Amniotic stem cell (primary cell): ENCODE results near the gene SDK1.

ENCODE experiments used
- DNase-seq: peaks from one replicate; lab custom pipeline; 2025; lab: John Stamatoyannopoulos, UW

Gene SDK1

DNA sequence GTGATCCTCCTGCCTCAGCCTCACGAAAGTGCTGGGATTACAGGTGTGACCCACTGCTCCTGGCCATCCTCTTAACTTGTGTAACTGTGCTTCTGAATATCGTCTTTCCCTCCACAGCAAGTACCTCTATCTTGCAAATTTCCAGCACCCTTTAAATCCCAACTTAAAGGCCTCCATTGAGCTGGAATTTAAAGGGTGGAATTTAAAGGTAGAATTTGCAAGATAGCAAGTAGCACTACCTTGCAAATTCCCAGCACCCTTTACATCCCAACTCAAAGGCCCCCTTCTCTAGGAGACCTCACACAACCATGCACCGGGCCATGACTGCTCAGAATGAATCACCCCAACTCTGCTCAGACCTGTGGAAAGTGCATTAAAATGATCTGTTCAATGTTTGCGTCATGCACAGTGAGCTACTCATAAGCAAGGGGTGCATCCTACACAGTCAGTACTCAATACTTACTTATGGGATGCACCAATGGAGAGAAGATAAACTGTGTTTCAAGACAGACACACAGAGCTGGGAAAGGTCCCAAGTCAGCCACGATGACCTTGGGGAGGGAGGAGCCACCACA lies 17.8 kb upstream of the SDK1 start:
- no peak for DNase-seq

DNA sequence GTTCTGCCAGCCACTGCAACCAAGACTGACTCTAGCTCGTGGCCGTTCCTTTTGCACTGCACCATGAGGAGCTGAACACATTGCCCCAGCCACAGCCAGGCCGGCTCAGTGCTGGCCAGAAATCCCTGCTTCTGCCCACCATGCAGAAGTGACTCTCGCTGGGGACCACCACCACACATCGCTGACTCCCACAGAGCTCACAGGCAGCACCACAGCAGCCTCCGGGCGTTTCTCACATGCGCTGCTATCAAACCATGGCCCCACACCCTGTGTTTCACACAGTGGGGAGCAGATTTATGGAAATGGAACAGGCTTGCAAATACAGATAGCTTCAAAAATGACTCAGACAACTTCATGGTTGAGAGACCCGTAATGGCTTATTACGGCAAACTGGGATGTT lies 15.4 kb upstream of the SDK1 start:
- DNase-seq, result no peak

DNA sequence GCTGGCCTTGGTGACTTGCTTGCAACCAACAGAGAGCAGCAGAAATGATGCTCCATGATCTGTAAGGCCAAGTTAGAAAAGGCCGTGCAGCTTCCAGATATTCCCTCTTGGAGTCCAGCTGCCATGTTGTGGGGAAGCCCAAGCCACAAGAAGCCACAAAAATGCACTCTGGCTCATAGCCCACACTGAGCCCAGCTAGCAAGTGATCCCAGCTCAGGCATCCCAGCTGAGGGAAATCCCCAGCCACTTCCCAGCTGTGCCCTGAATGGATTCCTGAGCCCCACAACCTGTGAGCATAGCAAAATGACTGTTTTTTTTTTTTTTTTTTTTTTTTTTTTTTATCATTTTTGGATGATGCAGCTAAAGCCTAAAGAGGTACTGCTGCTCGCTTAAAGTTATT lies 11.1 kb upstream of the SDK1 start:
- no peak for DNase-seq

DNA sequence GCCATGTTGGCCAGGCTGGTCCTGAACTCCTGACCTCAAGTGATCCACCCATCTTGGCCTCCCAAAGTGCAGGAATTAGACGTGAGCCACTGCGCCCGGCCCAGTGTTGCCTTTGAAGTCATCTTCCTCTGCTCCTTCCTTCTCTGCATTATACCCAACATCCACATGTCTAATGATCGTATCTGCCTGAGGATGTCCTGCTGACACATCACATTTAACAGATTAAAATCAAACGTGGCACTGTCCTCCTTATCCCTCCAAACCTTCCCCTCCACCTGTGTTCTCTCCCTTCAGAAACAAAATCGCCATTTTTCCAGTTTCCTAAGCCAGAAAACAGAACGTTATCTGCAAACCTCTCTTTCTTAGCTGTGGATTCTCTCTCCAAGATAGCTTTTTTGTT lies 8.4 kb upstream of the SDK1 start:
- DNase-seq, result no peak

DNA sequence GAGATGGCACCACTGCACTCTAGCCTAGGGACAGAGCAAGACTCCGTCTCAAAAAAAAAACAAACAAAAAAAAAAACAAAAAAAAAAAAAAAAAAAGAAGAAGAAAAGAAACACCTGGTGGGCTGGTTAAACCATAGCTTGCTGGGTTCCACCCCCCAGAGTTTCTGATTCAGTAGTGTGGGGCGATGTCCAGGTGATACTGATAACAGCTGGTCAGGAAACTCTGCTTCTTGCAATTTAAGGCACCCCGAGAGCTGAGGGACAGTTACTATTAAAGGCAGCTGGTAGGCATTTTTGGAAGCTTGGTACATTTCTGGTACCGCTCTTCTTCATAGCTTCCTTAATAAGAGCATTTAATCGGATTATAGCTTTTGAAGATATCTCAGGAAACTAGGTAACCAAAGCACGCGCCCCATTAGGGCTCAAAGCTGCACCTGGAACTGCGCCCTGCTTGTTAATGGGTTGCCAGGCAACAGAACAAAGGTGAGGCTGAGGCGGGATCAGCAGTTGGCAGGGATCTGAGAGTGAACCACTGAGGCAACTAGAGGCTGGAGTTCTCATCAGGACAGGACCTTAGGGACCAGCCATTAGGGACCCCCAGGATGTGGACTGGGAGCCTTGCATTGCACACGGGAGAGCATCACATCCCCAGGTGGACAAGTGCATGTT lies 6.5 kb upstream of the SDK1 start:
- DNase-seq, result no peak

DNA sequence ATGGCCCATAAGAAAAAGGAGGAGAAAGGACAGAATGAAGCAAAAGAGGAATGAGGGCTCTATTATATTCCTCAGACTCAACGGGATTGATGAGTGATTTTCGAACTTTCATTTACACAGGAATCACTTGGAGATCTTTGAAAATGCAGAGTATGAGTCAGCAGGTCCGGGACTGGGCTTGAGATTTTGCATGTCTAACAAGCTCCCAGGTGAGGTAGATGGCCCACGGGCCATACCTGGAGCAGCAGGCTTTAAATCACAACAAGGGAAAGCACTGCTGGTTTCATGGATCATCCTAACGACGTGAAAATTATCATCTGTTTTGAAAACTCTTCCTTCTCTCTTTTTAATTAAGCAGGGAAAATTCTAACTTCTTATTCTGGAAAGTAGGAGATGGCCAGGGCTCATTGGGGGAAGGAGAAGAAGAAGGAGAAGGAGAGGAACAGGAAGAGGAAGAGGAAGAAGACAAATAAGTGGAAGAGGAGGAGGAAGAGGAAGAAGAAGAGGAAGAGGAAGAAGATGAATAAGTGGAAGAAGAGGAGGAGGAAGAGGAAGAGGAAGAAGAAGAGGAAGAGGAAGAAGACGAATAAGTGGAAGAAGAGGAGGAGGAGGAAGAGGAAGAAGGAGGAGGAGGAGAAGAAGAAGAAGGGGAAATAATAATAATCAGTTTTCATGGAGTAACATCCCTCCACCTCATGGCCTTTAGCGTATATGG lies 3.8 kb upstream of the SDK1 start:
- no peak for DNase-seq

DNA sequence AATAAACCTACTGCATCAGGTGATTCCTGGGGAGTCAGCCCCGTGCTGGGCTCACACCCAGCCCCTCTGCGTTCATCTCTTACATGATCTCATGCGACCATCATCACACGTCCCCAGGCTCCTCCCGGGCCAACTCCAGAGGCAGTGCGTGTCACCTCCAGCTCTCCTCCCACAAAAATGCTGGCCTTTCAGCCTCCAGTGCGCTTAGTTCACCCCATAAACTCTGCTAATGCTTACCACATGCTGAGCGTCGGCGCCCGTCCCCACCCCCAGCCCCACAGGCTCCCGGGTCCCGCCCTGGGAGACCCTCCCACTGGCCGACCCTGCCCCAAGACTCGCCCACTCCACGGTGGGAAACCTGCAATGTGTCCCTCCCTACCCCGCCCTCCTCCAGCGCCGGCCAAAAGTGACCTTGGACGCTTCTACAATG lies 816 bp upstream of the SDK1 start:
- DNase-seq, result no peak

DNA sequence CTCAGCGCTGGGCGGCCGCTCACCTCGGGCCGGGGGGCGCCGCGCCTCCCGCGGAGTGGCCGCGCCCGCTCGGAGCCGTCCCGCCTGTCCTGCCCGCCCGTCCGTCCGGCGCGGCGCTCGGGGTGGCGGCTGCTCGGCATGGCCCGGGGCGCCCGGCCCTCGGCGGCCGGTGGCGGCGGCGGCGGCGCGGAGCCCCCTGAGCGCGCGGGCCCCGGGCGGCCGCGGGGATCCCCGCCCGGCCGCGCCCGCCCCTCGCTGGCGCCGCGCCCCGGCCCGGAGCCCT lies 338 bp downstream of the SDK1 start:
- no peak for DNase-seq

DNA sequence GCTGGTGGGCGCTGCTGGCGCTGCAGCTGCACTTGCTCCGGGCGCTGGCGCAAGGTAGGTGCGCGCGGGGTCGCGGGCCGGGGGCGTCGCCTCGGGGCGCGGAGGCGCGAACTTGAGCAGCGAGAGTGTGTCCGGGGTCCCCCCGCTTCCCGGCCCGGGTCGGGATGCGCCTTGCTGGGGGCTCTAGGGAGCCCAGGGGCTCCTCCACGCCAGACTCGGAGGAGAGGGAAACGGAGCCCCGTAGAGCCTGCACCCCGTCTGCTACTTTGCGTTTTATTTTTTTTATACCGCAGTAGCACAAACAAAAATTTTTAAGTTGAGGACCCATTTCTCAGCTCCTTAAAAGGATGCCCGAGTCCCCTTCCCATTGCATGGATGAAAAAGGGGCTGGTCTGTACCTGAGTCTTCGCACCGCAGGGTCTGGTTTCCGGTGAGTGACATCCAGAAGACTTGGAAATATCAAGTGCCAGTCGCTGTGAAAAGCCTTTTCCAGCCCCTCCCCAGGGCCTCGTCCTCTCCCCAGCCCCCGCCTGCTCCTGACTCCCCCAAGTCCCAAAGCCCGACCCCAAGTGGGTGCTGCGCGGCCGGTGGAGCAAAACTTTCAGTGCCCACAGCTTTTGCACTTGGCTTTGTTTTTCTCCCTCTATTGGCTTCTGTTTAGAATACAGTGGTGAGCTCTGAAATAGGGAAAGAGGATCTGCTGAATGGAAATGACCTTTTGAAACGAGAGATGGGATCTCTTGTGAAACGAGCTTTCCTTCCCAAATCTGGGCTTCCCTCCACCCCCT lies 973 bp downstream of the SDK1 start:
- DNase-seq, result no peak

DNA sequence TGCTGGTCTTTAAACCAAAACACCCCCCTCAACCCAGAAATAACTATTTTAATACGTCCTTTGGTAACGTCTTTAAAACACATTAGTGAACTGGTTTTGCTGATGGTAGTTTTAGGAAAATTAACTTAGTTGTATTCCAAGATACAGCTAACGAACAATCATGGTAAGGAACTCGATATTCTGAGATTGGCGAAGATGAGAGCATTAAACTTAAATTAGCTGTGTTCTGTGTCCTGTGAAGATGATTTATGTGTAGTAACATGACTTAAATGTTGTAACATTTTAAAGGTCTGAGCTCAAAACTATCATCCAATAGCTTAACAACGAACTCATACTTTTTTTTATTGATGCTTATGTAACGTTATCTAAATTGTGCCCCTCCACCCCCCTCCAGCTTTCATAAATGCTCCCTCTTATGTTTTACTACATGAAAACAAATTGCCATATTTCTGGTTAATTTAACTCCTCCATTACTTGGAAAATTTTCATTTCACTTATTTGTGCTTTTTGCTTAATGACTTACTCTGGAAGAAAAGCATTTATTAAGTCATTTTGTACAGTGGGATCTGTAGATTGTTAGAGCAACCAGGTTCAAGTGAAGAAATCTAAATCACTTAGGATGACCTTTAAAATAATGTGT lies 1.7 kb downstream of the SDK1 start:
- DNase-seq, result no peak

DNA sequence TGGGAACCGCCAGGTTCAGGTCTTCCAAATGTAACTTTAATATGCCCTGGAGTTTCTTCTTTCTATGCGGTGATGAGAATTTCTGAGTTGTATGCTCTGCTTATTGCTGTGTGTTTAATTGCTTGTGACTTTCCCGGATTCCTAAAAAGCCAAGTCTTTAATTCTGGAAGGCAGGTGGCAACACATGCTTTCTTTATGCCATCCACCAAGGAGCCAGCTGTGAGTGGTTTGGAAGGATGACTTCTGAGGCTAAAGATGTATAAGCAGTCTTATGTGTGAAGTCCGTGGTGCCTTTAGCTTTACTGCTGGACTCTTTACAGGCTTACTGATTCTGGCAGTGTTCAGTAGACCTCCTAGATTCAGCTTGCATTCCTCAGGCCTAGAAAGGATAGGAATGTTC lies 3.1 kb downstream of the SDK1 start:
- no peak for DNase-seq

DNA sequence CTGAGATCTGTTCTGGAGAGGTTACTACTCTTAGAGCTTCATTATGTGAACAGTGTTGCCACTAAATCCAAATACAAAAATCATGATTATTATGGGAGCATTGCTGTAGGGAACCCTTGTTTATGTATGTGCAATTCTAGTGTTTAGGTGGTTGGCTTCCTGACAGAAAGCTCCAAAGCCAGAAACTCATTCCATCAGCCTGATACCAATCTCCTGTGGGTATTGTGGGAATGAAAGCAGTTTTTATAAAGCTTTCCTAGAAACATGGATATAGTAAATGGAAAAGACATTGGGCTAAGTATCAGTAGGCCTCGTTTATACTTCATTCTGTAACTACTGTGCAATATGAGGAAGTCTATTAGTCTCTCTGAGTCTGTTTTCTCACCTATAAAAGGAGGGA lies 6.4 kb downstream of the SDK1 start:
- DNase-seq, result no peak

DNA sequence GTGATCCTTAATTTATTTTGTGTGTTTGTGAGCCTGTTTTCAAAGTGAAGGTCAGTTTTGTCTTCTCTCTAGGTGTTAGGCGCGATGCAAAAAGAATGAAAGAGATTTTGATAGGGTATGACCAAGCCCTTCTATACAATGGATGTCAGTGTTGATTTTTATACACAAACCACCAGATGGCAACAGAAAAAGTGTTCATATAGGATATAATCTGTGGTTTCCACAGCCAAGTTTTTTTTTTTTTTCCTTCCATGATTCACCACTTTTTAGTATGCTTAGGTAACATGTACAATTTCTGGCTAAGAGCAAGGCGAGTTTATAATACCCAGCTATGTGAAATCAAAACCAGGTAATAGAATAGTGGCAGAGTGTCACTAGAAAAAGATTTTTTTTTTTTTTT lies 8.1 kb downstream of the SDK1 start:
- DNase-seq, result no peak

DNA sequence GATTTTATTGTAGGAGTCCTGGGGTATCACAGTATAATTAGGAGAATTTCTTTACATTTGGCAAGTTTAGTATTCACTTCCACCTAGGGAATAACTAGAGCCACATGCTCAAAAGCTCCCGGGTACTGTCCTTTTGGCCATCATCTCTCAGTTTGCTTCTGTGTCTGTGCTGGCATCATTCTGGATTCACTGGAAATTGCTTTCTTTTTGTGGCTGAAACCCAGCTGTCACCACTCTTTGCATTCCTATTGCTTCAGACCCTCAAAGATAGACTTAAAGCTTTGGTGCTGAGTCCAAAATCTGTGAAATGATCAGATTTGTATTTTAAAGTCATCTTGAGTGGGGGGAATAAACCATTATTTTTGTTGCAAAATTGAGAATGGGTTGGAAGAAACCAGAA lies 8.9 kb downstream of the SDK1 start:
- no peak for DNase-seq

DNA sequence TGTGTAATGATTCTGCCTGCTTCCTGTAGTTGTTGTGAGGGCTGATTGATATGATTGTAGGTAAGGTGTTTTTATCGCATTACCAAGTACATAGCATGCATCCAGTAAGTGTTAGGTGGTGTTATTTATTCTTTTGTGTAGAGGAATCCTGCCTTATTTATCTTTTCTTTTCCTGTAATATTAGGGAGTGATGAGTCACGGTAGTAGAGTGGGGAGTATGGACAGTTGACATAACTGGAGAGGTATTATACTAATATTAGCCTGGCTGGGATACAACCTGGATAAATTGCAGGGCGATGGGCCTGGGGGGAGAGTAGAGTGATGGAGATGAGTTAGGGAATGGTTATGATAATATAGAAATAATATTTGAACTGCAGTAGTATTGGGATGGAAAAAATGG lies 9.8 kb downstream of the SDK1 start:
- DNase-seq, result no peak

DNA sequence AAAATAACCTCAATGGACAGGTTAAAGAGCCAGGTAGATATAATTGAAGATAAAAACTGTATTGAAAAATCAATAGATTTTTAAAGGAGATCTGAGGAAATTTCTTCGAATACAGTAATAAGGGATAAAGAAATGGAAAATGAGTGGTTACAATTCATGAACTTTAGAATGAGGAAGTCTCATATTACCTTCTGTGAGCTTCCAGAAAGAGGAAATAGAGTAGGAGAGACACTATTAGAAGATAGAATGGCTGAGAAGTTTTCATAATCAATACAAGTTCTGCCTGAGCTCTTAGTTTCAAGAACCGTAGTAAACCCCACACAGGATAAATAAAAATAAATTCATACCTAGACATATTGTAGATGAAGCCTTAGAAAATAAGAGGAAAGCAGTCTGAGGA lies 11.5 kb downstream of the SDK1 start:
- DNase-seq, result no peak

DNA sequence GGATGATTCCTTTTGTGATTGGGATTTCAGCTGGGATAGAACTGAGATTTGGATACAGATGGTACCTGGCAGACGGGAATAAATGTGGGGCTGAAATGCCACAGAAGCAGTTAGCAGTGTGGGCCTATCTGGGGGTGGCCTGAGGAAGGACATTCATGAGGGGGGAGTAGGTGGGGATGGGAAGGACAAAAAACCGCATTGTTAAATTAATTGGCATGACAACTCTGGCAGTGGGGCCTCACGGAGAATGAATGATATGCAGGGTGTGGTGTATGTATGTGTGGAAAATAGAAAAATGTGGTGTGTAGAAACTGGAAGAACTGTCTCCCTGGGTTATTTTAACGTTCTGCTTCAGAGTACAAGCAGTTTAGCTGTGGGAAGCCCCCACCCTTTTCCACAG lies 17.8 kb downstream of the SDK1 start:
- DNase-seq, result no peak

DNA sequence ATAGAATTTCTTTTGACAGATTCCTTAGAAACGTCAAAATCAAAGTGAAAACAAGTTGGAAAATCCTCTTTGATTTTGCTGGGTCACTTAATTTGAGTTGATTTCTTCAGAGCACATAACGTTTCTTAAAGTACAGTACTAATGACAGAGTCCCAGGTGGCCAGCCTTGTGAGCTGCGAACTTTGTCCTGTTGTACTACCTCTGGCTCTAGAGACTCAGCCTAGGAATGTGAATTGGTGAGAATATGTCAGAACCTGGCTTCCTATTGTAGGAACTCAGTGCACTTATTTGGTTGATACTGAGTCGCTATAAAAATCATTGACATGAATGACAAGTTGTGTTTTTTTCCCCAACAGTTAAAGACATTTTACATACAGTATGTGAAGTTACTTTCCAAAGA lies 20.2 kb downstream of the SDK1 start:
- no peak for DNase-seq

DNA sequence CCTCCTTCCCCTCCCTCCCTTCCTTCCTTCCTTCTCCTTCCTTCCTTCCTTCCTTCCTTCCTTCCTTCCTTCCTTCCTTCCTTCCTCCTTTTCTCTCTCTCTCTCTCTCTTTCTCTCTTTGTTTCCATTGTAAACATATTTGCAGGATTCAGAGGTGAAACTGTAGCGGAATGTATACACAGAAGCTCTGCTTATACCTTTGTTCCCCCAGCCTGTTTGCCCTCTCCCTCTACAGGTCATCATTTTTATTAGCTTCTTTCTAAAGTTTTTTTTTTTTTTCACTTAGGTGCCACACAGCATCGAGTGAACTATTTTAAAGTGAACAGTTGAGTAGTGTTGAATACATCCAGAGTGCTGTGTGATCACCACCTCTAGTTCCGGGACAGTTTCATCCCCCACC lies 20.7 kb downstream of the SDK1 start:
- no peak for DNase-seq

DNA sequence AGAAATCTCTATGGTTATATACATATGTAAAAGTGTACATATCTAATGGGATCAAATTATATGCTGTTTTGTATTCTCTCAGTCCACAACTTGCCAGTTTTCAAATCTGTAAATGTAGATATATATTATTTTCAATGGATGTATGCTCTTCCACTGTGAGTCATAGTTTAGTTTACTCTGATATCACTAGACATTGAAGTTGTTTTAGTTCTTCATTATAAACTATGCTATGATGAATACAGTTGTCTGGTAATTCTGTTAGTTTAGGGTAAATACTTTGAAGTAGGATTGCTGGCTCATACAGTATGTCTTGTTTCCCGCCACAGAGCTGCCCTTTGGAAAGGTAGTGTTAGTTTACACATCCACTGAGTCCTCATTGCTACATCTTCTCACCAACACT lies 25.2 kb downstream of the SDK1 start:
- no peak for DNase-seq

DNA sequence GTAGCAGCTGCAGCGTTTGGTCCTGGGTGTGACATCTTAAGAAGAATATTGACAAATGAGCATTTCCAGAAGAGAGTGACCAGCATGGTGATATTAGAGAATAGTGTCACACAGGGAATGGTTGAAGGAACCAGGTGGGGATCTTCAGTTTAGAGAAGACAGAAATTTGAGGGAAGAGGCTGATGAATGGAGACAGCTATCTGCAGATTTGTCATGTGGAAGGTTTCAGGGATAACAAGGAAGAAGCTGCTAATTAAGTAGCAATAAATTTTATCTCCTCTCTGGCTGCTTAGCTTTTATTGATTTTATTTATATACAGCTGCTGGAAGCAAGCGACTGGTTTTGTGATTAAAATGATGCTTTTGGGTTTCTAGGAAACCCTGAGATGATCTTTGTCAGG lies 26.0 kb downstream of the SDK1 start:
- no peak for DNase-seq

DNA sequence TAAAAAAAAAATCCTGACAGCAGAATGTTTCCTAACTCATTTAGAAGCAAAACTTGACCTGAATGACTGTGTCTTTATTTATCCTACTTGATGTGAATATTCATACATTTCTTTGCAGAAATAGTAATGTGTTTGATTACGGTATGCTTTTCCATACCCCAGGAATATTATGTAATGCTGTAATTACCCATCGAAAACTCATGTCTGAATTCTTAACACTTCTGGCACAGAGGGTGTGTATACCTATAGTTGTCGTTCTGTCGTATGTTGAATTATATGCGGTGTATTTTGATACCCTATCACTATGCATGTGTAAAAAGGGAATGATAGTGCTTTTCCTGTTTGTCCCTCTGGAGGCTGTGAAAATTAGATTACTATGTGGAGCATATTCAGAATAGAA lies 26.6 kb downstream of the SDK1 start:
- DNase-seq, result no peak

DNA sequence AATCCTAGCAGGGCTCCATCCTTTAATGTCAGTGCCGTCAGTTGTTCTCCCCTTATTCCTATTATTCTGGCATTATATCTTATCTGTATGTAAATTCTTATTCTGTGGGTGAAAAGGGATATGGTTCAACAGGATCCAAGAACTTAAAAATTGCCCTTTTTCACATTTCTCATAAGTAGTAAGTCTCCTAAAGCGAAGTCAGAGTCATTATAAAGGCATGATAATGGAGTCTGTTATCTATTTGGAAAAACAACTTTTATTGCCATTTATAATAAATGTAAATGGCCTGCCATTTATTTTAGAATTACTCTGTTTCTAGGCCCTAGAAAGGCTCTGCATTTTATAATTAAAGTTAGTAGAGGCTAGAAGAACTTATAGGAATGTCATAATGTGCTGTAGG lies 31.3 kb downstream of the SDK1 start:
- no peak for DNase-seq
